Head of caudate nucleus (tissue), 42 donors: ENCODE measurements around the gene PTGES.

Experiments used
- DNase-seq, 42 donors: peaks; one replicate each; pipeline versions ENCODE4 v3.0.0 to v3.0.0-alpha.2; 2020 to 2021; ENCODE audit warnings: mixed read lengths in 7 of 42
- intact Hi-C: fragments of 100-400 bp; cut with DNase I; formaldehyde crosslinking; loops from one replicate; pipeline ENCODE4 v1.15.0; 2022

Gene PTGES

DNA sequence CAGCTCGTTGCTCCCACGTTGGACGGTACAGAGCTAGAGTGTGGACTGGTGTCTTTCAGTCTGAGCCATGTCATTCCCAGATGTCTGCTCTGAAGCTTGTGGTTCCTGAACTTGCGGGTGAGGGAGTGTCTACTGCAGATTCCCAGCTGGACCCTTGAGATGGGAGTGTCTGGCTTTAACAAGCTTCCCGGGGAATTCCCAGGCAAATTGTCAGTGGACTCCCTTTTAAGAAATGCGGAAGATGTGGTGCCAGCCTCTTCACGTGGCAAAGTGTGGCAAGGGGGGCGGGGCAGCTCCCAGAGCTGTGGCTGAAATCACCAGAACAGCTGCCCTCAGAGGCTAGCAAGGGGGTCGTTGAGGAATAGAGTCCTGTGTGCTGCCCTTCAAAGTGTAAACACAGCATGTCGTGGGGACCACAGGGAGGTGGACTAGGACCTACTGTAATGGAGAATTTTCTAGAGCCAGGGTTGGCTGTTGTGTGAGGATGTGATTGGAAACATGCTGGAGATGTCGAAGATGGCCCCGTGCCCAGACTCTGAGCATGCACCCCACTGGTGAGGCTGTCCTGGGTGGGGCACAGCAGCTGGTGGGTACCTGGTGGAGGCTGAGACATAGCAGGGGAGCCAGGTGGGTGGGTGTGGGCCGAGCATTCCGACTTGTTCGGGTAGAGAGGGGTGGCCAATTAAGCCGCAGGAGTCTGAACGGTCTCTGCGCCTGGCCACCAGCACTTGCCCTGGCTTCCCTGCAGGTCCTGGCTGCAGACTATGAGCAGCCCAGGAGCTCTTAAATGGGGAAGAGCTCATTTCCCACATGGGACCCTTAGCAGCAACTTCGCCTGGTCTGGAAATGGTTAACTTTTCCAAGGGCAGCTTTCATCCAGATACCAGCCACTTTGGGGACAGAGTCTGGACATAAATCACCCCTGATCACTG lies 50.0 kb downstream of the PTGES start:
- DNase-seq = no peak
- intact Hi-C loops = no loop called here

DNA sequence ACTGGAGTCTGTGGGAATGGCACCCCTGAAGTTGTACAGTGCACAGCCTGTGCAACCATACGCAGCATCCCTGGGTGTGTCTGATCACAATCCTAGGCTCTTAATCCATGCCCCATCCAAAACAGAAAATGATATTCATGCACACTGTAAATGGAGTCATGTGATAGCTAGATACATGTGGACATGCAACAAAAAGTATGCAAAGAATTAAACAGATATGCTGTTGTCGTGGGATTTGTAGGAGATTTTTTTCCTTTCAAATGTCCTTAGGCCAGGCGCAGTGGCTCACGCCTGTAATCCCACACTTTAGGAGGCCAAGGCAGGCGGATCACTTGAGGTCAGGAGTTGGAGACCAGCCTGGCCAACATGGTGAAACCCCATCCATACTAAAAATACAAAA lies 51.3 kb downstream of the PTGES start:
- intact Hi-C loops = no loop called here
- no peak for DNase-seq

DNA sequence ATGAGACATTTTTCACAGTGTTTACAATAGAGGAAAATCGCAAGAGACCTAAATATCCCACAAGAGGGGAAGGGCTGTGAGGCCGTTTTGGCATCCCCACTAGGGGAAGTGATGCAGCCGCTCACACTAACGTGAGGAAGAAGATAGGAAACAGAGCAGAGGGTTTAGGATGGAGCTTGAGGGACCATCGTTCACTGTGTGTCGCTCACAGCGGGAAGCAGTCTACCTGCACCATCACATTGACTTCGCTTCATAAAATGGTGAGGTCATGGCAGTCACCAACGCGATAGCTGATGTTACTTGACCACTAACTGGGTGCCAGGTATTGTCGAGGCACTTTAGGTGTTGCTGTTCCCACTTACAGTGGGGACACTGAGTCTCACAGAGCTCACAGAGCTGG lies 51.8 kb downstream of the PTGES start:
- intact Hi-C loops = no loop called here
- DNase-seq = no peak

DNA sequence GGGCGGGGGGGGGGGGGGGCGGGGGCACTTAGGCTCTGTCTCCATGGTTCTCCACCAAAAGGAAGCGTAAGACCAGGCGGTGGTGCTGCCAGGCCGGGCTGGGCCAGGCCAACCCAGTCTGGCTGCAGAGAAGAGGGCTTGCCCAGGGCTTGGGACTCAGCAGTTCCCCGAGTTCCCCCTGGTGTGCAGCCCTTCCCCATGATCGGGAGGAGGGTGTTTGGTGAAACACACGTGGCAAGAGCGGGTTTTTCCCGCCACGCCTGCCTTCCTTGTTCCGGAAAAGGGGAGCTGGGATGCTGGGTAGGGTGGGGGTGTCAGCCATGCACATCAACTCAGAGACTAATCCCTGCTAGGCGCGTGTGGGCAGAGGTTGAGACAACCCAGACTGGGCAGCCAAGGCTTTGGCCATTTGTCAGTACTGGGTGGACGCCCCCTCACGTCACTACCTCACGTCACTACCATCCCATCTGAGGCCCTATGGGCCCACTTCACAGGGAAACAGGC lies 54.5 kb downstream of the PTGES start:
- intact Hi-C loops = no loop called here
- no peak for DNase-seq

DNA sequence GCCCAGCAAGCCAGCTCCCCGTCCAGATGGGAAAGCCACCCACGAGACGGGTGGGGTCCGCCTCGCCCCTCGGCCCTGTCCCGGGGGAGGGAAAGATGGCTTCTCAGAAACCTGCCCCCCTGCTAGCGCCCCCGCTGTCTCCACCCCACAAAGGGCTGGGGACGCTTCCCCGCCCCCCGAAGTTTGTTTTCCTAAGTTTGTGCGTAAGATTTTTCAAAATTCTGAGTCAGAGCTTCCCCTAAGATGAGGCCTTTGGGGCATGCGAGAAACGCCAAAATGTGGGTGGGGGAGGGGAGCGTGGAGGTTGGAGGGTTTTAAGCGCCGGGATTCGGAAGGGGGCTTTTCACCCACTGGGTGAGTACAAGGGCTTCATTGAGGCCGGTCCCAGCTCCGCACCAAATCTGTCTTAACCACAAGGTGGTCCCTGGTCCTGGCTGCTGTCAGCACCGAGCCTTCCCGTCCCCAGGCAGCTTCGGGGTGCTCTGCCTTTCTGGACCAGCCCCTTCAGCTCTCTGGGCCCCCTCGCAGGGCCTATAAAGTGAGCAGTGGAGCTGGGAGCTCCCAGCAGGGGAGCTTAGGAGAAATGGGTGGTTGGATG lies 55.1 kb downstream of the PTGES start:
- DNase-seq = no peak
- intact Hi-C loops = no loop called here

DNA sequence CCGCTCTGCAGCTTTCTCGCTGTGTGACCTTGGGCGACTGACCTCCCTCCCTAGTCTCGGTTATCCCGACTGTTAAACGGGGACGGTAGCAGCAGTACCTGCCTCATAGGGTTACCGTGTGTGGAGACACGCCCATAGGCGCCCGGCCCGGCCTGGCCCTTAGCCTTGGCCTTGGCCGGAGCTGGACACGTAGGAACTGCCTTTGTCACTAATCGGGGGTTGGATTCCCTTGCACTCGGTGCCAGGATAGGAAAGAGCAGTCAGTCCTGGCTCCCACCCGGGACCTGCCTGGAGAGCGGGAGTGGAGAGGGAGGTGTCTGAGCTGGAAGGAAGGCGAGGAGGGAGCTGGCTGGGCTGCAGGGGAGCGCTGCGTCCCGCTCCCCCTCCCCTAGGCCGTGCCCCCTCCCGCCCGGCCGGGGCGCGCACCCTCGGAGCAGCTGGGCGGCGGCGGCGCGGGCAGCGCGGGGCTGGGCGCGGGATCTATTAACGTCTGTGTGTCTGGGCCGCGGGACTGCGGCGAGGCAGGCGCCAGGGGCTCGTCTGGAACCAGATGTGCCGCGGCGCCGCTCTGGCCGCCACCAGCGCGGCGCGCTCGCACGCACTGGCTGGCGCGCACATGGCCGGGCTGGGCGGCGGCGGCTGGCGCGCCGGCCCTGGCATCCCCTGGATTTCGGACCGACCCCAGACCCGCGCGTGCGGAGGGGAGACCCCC lies 55.7 kb downstream of the PTGES start:
- intact Hi-C loops = no loop called here
- peak in 8 of 42 donors; percentile 6 to 45 (median 22) for DNase-seq

DNA sequence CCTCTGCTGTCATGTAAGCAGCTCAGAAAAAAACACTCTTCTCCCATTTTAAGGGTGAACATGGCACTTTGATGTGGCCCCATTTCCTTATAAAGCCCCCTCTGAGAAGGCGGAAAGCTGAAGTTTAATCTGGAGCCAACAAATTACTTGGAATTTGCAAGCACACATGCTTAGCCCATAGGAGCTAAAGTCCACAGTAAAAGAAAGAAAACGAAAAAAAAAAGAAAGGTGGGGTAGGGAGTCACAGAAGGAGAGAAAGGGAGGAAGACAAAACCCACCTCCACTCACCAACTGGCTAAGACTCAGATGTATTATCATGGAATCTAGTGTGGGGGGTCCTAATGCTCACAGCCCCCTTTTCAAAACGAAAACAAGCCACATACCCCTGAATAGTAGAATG lies 57.0 kb downstream of the PTGES start:
- intact Hi-C loops = no loop called here
- DNase-seq = no peak

DNA sequence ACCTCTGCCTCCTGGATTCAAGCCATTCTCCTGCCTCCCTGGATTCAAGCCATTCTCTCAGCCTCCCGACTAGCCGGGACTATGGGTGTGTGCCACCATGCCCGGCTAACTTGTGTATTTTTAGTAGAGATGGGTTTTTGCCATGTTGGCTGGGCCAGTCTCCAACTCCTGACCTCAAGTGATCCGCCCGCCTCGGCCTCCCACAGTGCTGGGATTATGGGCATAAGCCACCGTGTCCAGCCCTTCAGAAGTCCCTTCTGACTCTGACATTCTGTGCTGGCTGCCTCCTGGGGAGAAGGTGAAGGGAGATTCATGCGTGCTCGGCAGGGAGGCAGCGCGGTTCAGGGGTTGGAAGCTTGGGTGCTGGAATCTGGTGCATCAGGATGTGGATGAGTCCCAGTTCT lies 58.6 kb downstream of the PTGES start:
- no peak for DNase-seq
- intact Hi-C loops = no loop called here

DNA sequence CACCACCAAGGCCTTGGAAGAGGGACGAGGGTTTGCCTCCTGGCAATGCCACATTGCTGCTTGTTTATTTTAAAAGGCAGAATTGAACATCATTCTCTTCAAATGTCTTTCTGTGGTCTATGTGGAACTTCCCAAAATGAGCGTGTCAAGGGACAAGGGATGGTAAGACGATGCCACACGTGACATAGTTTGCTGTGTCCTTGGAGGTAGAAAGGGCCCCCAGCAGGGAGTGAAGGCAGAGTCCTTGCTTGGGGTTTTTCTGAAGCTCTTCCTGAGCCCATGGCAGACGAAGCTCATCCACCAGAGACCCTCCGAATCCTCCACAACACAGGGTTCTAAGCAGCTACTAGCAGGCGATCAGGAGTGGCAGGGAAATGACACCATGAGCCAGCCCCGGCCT lies 59.1 kb downstream of the PTGES start:
- no peak for DNase-seq
- intact Hi-C loops = no loop called here

DNA sequence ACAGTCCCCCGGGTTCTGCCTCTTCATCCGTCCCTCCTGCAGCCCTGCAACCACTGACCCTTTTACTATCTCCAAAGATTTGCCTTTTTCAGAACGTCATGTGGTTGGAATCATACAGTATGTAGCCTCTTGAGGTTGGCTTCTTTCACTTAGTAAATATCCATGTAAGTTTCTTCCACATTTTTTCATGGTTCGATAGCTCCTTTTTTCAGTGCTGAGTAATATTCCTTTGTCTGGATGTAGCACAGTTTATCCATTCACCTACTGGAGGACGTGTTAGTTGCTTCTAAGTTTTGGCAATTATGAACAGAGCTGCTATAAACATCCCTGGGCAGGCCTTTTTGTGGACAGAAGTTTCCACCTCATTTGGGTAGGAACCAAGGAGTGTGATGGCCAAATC lies 60.3 kb downstream of the PTGES start:
- DNase-seq = no peak
- intact Hi-C loops = no loop called here
